Mucosa of descending colon (tissue), 3 donors: ENCODE measurements around the gene SYT5. TPM values are rescaled to one million over a fixed set of nuclear protein-coding genes. Genes with fewer than 3 reads are reported as not detected.

Experiments used
- ATAC-seq: fragments of 200-7000 bp; cut with Tn5 transposase; one replicate; pipeline ENCODE4 v1.9.1; 2020; ENCODE audit warnings: mild to moderate bottlenecking, moderate library complexity
- DNase-seq, 3 donors: peaks; one replicate each; pipeline ENCODE4 v3.0.0-alpha.2; 2020
- H3K36me3 ChIP-seq: fragments of 200-600 bp; one replicate; pipeline ENCODE4 v1.8.0; 2021; ENCODE audit warnings: low read depth, mild to moderate bottlenecking
- H3K4me1 ChIP-seq: fragments of 200-600 bp; one replicate; pipeline ENCODE4 v1.8.0; 2021; ENCODE audit warnings: low read depth, mild to moderate bottlenecking
- H3K4me3 ChIP-seq: fragments of 200-600 bp; one replicate; pipeline ENCODE4 v1.8.0; 2021; ENCODE audit warnings: mild to moderate bottlenecking
- H3K9me3 ChIP-seq: fragments of 200-600 bp; one replicate; pipeline ENCODE4 v1.8.0; 2021; ENCODE audit warnings: mild to moderate bottlenecking
- intact Hi-C, 2 donors: fragments of 100-400 bp; cut with DNase I in 1 of 2; cut with micrococcal nuclease in 1 of 2; formaldehyde crosslinking; loops; one replicate each; pipeline versions ENCODE4 v1.11.0 to v1.11.1; 2022; cut with DNase I, micrococcal nuclease
- total RNA-seq, 3 donors: library from RNA; stranded (reverse); fragmentation: NEBNext Ultra II Directional in 2 of 3; extraction: Animal tissue kit (Norgen Biotek cat#: 25700) in 2 of 3; gene quantifications; one replicate each; pipeline versions ENCODE4 v1.2.1 to v1.2.4, GENCODE V29; 2021 to 2023
- TF ChIP-seq, protein P1 (sequence below): fragments of 200-600 bp; IDR thresholded peaks from one replicate; pipeline ENCODE4 v1.8.0; 2022; ENCODE audit warnings: antibody characterized with exemption, mild to moderate bottlenecking
- donor health status: DM: no; HTN: no; CAD: no; lungs with moderate emphysema.
- donor health status: DM: no; HTN: no; CAD: no.
- donor health status: DM: no; HTN: yes; CAD: no.

SYT5 gene
- total RNA-seq, 3 donors from 2014 or later = 1.0 to 2.9 (median 1.2) TPM

DNA sequence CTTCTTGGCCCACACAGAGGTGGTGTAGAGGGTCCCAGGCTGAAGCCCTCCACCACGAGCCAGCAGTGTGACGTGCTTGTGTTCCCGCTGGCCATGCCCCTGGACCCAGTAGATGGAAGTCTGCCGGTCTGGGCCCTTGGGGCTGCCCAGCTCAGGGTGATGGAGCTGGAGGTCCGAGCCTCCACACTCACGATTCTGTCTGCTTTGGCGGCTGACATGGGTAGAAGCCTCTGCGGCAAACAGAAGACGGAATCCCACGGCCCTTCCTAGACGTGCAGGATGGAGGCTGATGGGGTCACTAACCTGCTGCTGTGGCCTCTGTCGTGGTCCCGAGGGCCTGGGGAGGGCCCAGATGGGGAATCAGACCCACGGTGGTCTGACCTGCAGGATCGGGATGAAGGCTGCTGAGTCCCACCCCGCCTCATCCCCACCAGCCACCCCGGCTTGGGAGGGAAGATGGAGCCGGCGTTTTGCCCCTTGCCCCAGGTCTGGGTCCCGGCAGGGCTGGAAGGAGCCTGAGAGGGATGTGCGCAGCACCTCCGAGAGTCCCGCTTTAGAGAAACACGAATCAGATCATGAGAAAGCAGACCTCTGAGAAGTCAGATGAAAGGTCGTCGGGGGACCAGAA lies 44.1 kb upstream of the SYT5 start:
- H3K9me3 ChIP-seq = no peaks in the 10 kb centered on the region
- intact Hi-C loops = no loop called here
- no peak overlapping the region for H3K4me3 ChIP-seq
- ATAC-seq = no peak
- no peak for DNase-seq
- TF ChIP-seq, protein P1, sequence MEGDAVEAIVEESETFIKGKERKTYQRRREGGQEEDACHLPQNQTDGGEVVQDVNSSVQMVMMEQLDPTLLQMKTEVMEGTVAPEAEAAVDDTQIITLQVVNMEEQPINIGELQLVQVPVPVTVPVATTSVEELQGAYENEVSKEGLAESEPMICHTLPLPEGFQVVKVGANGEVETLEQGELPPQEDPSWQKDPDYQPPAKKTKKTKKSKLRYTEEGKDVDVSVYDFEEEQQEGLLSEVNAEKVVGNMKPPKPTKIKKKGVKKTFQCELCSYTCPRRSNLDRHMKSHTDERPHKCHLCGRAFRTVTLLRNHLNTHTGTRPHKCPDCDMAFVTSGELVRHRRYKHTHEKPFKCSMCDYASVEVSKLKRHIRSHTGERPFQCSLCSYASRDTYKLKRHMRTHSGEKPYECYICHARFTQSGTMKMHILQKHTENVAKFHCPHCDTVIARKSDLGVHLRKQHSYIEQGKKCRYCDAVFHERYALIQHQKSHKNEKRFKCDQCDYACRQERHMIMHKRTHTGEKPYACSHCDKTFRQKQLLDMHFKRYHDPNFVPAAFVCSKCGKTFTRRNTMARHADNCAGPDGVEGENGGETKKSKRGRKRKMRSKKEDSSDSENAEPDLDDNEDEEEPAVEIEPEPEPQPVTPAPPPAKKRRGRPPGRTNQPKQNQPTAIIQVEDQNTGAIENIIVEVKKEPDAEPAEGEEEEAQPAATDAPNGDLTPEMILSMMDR = no peak
- H3K4me1 ChIP-seq = no peaks in the 10 kb centered on the region
- H3K36me3 ChIP-seq = no peaks in the 10 kb centered on the region

DNA sequence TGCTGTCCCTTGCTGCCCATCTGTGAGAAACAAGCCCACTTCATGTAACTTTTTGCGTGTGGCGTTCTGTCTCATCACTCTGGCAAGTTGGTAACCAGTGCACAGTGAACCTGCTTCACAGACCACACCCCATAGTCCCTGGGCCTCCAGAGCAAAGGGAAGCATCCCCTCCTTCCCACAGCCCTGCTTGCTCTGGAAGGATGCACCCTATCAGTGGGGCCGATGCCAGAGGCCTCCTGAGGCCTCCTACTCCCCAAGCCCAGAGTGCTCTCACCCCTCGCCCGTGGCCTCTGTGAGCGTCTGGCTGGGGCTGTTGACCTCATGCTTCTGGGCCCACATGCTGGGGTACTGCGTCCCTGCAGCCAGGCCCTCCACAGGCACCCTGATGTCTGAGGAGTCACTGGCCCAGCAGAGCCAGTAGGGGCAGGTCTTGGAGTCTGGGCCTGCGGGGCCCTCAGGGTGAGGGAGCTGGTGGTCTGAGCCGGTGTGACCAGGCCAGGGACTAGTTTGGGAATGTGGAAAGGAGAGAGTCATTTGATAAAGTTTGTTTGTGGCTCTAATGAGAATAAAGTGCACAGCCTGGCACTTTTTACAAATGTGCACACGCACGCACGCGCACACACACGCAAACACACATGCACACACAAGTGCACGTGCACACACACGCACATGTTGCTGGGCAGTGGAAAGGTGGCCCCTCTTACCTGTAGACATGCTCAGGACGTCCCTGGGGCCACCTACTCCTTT lies 43.4 kb upstream of the SYT5 start:
- Histone ChIP-seq H3K4me3 (no peak overlapping the region), H3K36me3 (no peaks in the 10 kb centered on the region), H3K4me1 (no peaks in the 10 kb centered on the region), H3K9me3 (no peaks in the 10 kb centered on the region)
- DNase-seq (no peak), ATAC-seq (peak; percentile 6)
- intact Hi-C loops = no loop called here
- TF ChIP-seq, protein P1 = no peak

DNA sequence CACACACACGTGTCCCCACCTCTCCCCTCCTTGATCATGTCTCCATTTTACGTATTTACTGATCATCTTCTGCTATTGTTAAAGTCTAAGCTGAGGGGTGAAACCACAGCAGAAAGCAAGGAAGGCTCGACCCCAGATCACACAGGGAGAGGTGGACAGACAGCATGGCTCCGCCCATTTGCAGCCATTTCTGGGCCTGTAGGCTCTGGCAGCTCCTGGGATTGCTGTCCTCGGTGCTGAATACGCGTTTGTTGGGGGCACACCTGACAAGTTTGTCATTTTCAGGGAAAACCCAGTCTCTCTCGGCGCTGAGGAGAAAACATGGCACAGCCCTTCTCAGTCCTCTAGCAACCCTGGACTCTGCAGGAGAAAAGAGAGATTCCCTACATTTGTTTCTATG lies 40.4 kb upstream of the SYT5 start:
- Histone ChIP-seq H3K9me3 (no peaks in the 10 kb centered on the region), H3K4me3 (no peak overlapping the region), H3K36me3 (no peaks in the 10 kb centered on the region), H3K4me1 (peaks cover 9% of the 10 kb centered on the region)
- TF ChIP-seq, protein P1 = no peak
- ATAC-seq (no peak), DNase-seq (no peak)
- intact Hi-C loops = no loop called here

DNA sequence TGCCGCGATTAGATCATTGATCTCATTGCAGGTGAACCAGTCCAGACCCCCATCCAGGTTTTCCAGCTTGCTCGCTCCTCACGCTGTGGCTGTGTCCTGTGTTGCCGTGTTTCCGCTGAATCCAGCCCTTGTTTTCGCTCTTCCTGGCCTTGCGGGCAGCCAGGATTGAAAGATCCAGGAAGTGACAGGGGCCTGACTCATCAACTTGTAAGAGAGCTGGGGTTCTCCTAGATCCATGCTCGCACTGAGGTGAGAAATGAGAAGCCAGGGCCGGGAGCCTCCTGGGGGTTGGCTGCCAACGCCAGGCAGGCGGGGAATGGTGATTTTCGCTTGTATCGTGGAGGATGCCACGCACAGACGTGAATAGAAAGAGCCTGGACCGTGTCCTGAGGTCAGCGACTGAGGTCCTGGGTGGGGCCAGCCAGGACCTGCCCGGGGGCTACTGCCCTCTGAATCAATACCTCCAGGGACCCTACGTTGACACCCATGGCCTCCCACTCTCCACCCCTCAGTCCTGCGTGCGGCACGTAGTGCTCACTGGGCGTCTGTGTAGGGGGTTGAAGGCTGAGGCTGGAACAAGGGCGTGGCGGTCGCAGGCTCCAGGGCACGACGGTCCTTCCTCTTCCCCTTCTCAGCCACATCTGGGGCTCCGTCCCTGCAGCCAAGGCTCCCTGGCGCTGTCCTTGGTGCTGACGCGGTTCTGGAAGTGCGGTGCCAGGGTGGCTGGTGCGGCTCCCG lies 36.5 kb upstream of the SYT5 start:
- DNase-seq (peak; percentile 85 to 90 (median 88)), ATAC-seq (peak; percentile 95)
- no peak overlapping the region for H3K4me3 ChIP-seq
- TF ChIP-seq, protein P1 = no peak
- intact Hi-C loops = no loop called here
- no peaks in the 10 kb centered on the region for H3K9me3 ChIP-seq
- peaks cover 9% of the 10 kb centered on the region for H3K4me1 ChIP-seq
- no peaks in the 10 kb centered on the region for H3K36me3 ChIP-seq

DNA sequence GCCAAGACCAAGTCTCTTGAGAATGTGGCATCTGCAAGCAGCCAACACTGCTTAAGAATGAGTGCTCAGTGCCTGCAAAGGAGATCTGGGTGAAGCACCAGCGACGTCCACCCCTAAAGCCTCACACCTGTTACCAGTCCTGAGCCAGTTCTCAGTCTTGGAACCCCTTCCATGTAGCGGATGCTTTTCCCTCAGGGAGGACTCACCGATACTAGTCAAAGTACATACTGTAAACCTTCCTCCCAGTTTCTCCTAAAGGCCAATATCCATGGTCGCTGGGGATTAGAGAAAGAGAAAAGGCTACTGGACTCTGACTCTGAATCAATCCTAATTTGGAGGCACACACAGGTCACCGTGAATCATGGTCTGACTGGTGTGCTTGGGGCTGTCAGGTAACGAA lies 33.5 kb upstream of the SYT5 start:
- Histone ChIP-seq H3K4me3 (no peak overlapping the region), H3K36me3 (no peaks in the 10 kb centered on the region), H3K4me1 (peaks cover 9% of the 10 kb centered on the region), H3K9me3 (no peaks in the 10 kb centered on the region)
- no peak for ATAC-seq
- TF ChIP-seq, protein P1 = no peak
- no peak for DNase-seq
- intact Hi-C loops = no loop called here
